ENCODE measurements around the gene BTRC.

The BTRC gene

GRCh38 chr10:101557541-101557940 is 203.6 kb downstream of the BTRC start:
- DNase-seq = no peak

- no peak for DNase-seq
Measured at GRCh38 chr10:101558204-101558603, 204.2 kb downstream of the BTRC start.

DNA sequence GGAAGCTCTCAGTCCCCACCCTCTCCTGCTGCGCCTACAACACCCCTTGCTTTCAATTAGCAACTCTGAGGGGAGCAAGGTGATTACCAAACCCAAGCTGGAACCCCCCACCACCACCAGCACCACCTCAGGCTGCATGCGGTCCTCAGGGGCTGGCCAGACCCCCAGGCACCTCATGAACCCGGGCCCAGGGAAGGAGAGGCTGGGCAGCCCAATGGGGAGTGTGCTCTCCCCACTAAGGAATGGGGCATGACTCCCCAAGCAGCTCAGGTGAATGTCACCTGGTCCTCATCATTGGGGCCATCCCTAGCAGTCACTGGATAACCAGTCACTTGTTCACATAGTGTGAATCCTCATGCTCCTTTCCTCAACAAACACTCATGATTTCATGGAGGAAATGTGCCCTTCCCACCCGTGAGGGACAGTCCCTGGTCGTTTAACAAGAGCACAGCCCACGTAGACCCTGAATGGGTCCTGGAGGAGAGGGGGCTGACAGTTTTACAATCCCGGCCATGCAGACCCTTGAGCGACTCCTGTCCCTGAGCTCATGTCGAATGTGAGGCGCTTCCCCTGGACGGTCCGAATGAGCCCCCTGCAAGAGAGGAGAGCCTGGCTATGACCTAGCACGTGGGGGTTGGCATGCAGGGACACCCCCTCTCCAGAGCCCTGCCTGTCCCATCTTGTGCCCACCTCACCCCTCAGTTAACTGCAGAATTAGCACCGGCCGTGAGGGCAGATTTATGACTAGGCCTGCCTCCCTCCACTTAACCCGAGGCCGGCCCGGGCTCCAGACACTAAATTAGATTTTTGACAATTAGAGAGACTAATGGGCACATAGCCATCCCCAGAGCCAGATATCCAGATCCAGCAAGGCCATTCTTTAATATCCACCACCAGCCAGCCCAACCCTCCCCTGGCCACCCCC is 205.0 kb downstream of the BTRC start:
- no peak for DNase-seq

GRCh38 chr10:101559596-101560297 is 205.8 kb downstream of the BTRC start:
- no peak for DNase-seq

DNA sequence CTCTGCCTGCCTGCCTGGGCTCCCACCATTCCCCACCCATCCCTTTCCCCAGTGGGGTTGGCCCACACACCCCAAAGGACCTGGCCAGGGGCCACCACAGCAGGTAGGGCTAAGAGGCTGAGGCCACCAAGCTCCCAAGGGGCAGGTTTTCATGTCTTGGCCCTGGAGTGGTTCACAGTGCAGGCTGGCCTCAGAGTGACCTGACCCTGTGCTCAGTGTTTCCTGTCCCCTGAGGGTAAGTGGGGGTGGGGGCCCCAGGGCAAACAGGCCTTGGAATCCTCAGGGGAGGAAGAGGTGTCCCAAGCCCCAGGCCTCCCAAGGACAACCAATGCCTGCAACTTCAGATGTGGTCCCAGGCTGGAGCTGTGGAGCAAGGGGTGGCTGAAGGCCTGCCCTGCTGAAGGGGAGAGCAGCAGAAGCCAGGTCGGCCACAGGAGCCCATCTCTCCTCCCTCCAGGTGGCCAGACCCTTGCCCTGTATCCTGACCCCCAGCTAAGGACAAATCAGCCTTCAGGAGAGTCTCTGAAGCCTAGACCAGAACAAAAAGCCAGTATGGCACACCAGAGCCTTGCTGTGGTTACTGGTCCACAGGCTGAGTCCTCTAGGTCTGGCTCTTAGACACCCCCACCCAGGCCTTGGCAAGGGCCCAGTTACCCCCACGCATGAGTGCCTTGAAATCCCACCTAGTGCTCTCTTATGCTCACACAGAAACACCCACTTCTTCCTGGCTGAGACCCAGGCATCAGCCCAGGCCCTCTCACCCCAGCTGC is 206.5 kb downstream of the BTRC start:
- DNase-seq = no peak

- no peak for DNase-seq
Measured at GRCh38 chr10:101561068-101561915, 207.3 kb downstream of the BTRC start.

- no peak for DNase-seq
Measured at GRCh38 chr10:101562231-101562630, 208.3 kb downstream of the BTRC start.

- no peak for DNase-seq
Measured at GRCh38 chr10:101563007-101563406, 209.0 kb downstream of the BTRC start.

DNA sequence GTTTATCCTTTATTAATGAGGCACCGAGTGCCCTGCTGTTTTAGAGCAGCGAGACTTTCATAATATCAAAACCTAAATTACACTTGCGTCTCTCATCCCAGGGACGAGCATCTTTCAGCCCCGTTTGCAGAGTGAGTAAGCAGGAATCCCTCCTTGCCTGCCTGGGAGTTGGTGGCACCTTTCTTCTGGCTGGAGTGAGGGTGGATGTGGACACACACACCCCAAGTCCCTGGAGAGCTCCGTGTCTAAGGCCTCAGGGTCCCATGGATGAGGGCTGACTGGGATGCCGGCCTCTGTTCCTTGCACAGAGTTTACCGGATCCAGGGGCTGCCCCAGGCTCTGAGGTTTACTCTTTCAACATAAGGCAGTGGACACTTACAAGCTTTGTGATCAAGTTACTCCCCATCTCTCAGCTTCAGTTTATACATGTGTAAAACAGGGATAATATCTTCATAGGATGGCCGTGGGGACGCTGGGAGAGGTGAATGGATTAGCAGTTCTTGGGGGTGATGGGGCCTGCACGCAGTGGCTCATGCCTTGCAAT is 209.6 kb downstream of the BTRC start:
- DNase-seq = no peak

- DNase-seq = no peak
Measured at GRCh38 chr10:101564490-101564991, 210.6 kb downstream of the BTRC start.

DNA sequence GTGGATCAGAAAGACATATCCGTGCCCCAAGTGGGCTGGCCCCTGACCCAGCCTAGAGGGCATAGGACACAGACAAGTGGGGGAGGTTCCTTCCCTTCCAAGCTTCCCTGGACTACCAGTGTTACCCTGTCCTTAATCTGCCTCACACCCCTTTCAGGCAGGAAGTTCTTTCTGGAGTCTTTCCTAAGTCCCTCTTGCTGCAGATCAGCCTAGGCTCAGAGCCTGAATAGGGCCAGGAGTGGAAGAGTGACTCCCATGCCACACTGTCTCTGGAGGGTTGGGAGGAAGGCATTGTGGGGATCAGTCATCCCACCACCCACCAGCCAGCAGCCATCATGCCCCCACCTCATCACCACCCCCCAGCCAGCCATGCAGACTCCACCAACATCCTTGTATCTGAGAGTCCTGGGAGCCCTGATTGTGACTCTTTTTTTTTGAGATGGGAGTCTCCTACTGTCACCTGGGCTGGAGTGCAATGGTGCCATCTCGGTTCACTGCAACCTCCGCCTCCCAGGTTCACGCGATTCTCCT is 211.5 kb downstream of the BTRC start:
- DNase-seq = no peak

DNA sequence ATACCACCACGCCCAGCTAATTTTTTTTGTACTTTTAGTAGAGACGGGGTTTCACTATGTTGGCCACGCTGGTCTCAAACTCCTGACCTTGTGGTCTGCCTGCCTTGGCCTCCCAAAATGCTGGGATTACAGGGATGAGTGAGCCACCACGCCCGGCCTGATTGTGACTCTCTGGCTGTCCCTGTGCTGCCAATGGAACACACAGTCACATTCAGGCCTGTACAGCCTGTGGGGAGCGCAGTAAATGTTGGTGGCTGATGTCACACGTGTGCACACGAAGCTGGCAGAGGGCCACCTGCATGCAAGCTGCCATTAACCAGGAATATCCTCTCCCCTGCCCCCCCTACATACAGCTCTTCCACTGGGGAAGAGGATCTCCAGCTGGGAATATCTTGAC is 212.0 kb downstream of the BTRC start:
- no peak for DNase-seq

DNA sequence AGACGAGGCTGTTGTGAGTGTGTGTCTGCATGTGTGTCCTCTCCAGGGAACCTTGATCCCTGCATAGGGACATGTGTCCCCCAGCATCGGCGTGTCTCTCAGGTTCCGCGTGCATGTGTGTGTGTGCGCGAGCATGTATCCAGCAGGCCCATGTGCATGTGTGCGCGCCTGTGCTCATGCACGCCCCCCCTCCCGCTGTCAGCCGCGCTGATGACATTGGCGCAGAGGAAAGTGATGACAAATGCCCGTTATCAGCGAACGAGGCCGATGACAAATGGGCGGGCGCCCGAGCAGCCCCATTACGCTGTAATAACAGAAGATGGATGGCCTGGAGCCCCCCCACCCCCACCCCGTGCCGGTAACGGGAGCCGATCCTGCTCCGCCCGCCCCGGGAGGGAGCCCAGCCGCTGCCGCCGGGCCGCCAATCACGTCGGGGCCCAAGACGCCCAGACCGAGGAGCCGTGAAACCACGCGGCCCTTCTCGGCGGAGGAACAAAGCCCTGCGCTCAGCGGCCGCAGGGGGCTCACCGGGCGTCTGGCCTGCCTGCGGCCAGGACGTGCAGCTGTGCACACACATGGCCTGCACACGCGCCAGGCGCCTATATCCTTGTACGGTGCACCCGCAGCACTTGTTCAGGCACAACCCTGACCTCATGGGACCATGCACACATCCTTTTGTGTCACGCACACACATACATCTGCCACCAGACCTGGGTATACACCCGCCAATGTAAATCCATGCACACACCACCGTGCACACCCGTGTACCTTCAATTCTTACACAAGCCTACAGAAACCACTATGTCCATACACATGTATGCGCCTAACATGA is 212.6 kb downstream of the BTRC start:
- DNase-seq = peak; percentile 15

GRCh38 chr10:101567165-101568006 is 213.4 kb downstream of the BTRC start:
- DNase-seq = no peak

GRCh38 chr10:101568054-101568745 is 214.2 kb downstream of the BTRC start:
- DNase-seq = no peak

DNA sequence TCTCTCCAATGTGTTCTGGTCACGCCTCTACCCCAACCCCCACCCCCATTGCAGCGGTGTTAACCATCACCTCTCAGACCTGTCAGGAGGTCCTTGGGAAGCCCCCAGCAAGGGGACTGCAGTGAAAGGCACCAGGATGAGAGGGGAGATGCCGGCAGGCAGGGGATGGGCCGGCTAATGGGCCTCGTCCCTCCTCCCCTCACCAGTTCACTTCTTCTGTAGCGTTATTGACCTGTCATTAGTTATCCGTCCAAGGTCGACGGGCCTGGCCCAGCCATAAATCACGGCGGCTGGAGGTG is 215.3 kb downstream of the BTRC start:
- DNase-seq = no peak

GRCh38 chr10:101569622-101570427 is 215.9 kb downstream of the BTRC start:
- peak; percentile 6 for DNase-seq
